Kasumi-1 (cell line): ENCODE results near the gene STMN3.
"Not testable (repeated sequence)": the region's sequence is repeated elsewhere in the genome, so short reads cannot be mapped to it uniquely, and the experiment has no call there.

ENCODE experiments used
- DNase-seq, 2 experiments: peaks; one replicate each; lab custom pipeline; 2025; lab: John Stamatoyannopoulos, UW

STMN3 gene

GRCh38 chr20:63635431-63636141, 17.6 kb downstream of the STMN3 start:
- peak; percentile 89 to 93 for DNase-seq

- no peak for DNase-seq
Measured at GRCh38 chr20:63633732-63634131, 19.5 kb downstream of the STMN3 start.

- DNase-seq, result not testable (repeated sequence)
Measured at GRCh38 chr20:63631426-63631825, 21.8 kb downstream of the STMN3 start.

- DNase-seq, result not testable (repeated sequence)
Measured at GRCh38 chr20:63630956-63631355, 22.3 kb downstream of the STMN3 start.

- DNase-seq, result peak; percentile 84 to 88
Measured at GRCh38 chr20:63628246-63628975, 24.8 kb downstream of the STMN3 start.

GRCh38 chr20:63627751-63628245, 25.4 kb downstream of the STMN3 start:
- DNase-seq, result no peak

- peak; percentile 83 to 89 for DNase-seq
Measured at GRCh38 chr20:63627129-63627750, 26.0 kb downstream of the STMN3 start.

- peak; percentile 75 to 82 for DNase-seq
Measured at GRCh38 chr20:63626424-63627128, 26.6 kb downstream of the STMN3 start, which contains the start of gene GMEB2. Gene GMEB2 (minus strand): TSS chr20:63627101. CDS start chr20:63619397, 7,704 bp downstream.

GRCh38 chr20:63625771-63626423, 27.3 kb downstream of the STMN3 start:
- DNase-seq, result peak in 1 of 2 experiments; percentile 11

GRCh38 chr20:63624486-63624885, 28.7 kb downstream of the STMN3 start:
- DNase-seq, result peak; percentile 54 to 56

- DNase-seq, result no peak
Measured at GRCh38 chr20:63622732-63623131, 30.5 kb downstream of the STMN3 start.

- DNase-seq, result no peak
Measured at GRCh38 chr20:63622096-63622495, 31.1 kb downstream of the STMN3 start.

GRCh38 chr20:63620991-63621390, 32.2 kb downstream of the STMN3 start:
- DNase-seq, result no peak

- no peak for DNase-seq
Measured at GRCh38 chr20:63619505-63619904, 33.7 kb downstream of the STMN3 start.

GRCh38 chr20:63619086-63619485, 34.1 kb downstream of the STMN3 start:
- no peak for DNase-seq

GRCh38 chr20:63618291-63618980, 34.8 kb downstream of the STMN3 start:
- no peak for DNase-seq

GRCh38 chr20:63617876-63618265, 35.4 kb downstream of the STMN3 start:
- DNase-seq, result no peak

- no peak for DNase-seq
Measured at GRCh38 chr20:63617092-63617875, 35.9 kb downstream of the STMN3 start.

GRCh38 chr20:63613863-63614594, 39.2 kb downstream of the STMN3 start:
- not testable (repeated sequence) for DNase-seq
